ENCODE data around the gene CEACAM1.

GRCh38 chr19:42516771-42517170 is 11.5 kb downstream of the CEACAM1 start:
- TF ChIP-seq CTCF (conservative IDR thresholded peaks at IDR 0.05; ENCODE audit: low read length): no peak
- no peak for TF ChIP-seq EZH2phosphoT487 (IDR thresholded peaks at IDR 0.05; ENCODE audit: borderline replicate concordance)
